Keratinocyte (primary cell): ENCODE data around the gene CHD8.

Experiments used
- EZH2 ChIP-seq: IDR thresholded peaks from one replicate; pipeline ENCODE4 v1.6.1; 2012; ENCODE audit warnings: inconsistent platforms, mild to moderate bottlenecking, low read length, moderate library complexity
- TF ChIP-seq, protein P1 (sequence below), 3 experiments: IDR thresholded peaks in 1 of 3; conservative IDR thresholded peaks in 1 of 3; optimal IDR thresholded peaks in 1 of 3; 2 replicates in 2 of 3; 3 replicates in 1 of 3; pipeline versions ENCODE3 to v1.5.1; 2011; ENCODE audit warnings: low read length in 3 of 3, mild to moderate bottlenecking in 3 of 3, moderate library complexity in 2 of 3, control low read depth in 1 of 3, inconsistent platforms in 1 of 3; ENCODE audit not compliant: insufficient read depth in 2 of 3; ENCODE audit errors: extremely low read depth in 1 of 3

DNA sequence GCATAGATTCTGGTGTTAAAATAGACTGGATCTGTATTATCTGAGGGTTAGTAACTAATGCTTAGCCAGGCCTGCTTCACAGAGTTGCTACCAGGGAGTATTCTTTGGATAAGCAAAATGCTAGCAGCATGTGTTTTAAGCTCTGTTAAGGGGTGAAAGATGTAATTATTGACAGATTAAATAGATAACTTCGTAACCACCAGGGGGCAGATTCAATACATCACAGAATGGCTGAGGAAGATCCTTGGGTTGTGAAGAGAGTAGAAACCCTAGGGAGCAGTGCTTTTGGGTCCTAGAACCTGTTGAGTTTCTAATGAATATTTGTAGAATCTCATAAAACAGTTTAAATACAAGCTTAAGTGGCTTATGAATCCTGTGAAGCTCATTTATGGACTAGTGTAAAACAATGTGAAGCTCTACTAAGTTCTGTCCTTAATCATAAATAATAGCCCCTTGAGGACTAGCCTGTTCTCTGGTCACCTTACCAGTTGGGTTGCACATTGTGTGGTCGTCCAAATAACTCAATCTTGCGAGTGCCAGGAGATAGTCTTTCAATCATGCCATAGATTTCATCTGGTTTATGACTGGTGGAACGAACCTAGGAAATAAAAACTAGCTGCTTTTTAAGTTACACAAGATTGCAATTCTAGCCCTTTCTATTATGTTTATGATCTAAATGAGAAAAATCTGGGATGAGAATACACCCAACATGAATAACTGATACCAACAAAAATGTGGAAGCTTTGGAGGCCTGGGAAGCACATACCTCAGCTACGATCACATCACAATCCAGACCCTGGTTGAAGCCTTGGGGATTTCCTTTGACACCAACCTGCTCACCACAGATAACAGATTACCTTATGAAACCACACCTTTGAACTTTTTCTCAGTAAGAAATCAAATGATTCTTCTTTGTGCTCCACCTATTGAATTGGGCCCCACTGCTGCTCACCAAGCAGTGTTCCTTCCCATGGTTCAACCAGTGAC is 42.9 kb upstream of the CHD8 start:
- TF ChIP-seq, protein P1, sequence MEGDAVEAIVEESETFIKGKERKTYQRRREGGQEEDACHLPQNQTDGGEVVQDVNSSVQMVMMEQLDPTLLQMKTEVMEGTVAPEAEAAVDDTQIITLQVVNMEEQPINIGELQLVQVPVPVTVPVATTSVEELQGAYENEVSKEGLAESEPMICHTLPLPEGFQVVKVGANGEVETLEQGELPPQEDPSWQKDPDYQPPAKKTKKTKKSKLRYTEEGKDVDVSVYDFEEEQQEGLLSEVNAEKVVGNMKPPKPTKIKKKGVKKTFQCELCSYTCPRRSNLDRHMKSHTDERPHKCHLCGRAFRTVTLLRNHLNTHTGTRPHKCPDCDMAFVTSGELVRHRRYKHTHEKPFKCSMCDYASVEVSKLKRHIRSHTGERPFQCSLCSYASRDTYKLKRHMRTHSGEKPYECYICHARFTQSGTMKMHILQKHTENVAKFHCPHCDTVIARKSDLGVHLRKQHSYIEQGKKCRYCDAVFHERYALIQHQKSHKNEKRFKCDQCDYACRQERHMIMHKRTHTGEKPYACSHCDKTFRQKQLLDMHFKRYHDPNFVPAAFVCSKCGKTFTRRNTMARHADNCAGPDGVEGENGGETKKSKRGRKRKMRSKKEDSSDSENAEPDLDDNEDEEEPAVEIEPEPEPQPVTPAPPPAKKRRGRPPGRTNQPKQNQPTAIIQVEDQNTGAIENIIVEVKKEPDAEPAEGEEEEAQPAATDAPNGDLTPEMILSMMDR (optimal IDR thresholded peaks at IDR 0.05 in 1 of 3, IDR thresholded peaks at IDR 0.05 in 1 of 3, conservative IDR thresholded peaks at IDR 0.05 in 1 of 3; ENCODE audit: extremely low read depth in 1 of 3, insufficient read depth in 2 of 3, low read length in 3 of 3), result peak; percentile 28 to 58 (median 34)
- no peak for TF ChIP-seq EZH2
